Activated T-cell treated with anti-CD3 and anti-CD28 coated beads for 1 hour (primary cell): ENCODE measurements around the gene PABPC5.

Source experiments
- DNase-seq: peaks from one replicate; pipeline ENCODE4 v3.0.0-alpha.2; 2020; ENCODE audit warnings: low read depth

Gene PABPC5

GRCh38 chrX:91434351-91435168, at the start of gene PABPC5:
Gene PABPC5, plus strand, starts transcription at chrX:91434839. Its CDS starts 739 bp downstream, at chrX:91435578.
- no peak for DNase-seq

DNA sequence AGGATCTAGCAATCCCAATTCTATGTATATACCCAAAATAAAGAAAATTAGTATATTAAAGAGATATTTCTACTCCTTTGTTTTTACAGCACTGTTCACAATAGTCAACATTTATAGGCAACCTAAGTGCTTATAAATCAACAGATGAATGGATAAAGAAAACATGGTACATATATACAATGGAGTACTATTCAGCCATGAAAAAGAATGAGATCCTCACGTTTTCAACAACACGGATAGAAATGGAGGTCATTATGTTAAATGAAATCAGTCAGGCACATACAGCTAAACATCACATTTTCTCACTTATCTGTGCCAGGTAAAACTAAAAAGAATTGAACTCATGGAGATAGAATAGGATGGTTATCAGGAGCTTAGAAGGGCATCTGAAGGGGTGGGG, 45.6 kb upstream of the PABPC5 start:
- DNase-seq, result no peak

DNA sequence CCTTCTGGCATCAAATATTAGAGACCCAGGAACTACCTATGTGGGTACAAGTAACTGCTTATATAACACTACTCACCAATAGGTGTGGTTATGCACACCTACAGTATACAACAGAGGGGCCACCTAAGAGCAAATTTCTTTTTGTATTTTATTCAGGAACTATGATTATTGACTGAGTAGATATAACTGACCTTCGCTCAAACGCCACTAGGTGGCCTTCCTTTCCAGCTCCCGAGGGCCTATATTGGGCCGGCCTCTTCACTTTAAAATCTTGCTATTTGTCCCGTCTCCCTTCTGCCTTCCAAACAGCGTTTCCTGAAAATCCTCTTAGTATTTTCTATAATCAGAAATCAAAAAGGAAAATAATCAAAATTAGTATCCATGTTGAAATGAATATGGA, 19.9 kb upstream of the PABPC5 start:
- no peak for DNase-seq

GRCh38 chrX:91435395-91435794, 756 bp downstream of the PABPC5 start:
- DNase-seq, result no peak
